GM12872 (cell line): ENCODE measurements around the gene PCA3.

Source experiments
- CTCF ChIP-seq: IDR thresholded peaks from 3 replicates; pipeline ENCODE4 v1.5.1; 2011; ENCODE audit warnings: low read depth, mild to moderate bottlenecking, low read length, moderate library complexity; ENCODE audit not compliant: insufficient read depth

The PCA3 gene

GRCh38 chr9:76764138-76764537 lies at the start of gene PCA3:
Gene PCA3 (plus strand): TSS chr9:76764438.
- TF ChIP-seq CTCF, result no peak

- no peak for TF ChIP-seq CTCF
Measured at GRCh38 chr9:76716085-76716672, 48.1 kb upstream of the PCA3 start.

GRCh38 chr9:76717176-76717575 lies 47.1 kb upstream of the PCA3 start:
- no peak for TF ChIP-seq CTCF

GRCh38 chr9:76717613-76718012 lies 46.6 kb upstream of the PCA3 start:
- TF ChIP-seq CTCF, result no peak

GRCh38 chr9:76718166-76718565 lies 46.1 kb upstream of the PCA3 start:
- peak; percentile 6; the same call in 1 of the 3 replicates for TF ChIP-seq CTCF

GRCh38 chr9:76720245-76720644 lies 44.0 kb upstream of the PCA3 start:
- no peak for TF ChIP-seq CTCF

- no peak for TF ChIP-seq CTCF
Measured at GRCh38 chr9:76725011-76725546, 39.2 kb upstream of the PCA3 start.
